Heart right ventricle (tissue), 16 donors: ENCODE data around the gene PDGFRA. TPM values are rescaled to one million over a fixed set of nuclear protein-coding genes. Genes with fewer than 3 reads are reported as not detected.

Experiments used
- ATAC-seq, 8 donors: fragments of 200-7000 bp; cut with Tn5 transposase; one replicate each; pipeline ENCODE4 v1.9.1; 2020; ENCODE audit warnings: mild to moderate bottlenecking in 8 of 8, moderate library complexity in 8 of 8, moderate number of reproducible peaks in 1 of 8
- DNase-seq, 2 donors: peaks; one replicate each; pipeline ENCODE4 v3.0.0-alpha.2; 2020
- H3K27ac ChIP-seq, 10 donors: fragments of 200-600 bp; sonication (generic) in 2 of 10; one replicate each; pipeline versions ENCODE4 v1.5.0 to v1.8.0; 2020 to 2022; ENCODE audit warnings: mild to moderate bottlenecking in 3 of 10
- H3K27me3 ChIP-seq, 7 donors: fragments of 200-600 bp; one replicate each; pipeline ENCODE4 v1.8.0; 2021 to 2022; ENCODE audit warnings: mild to moderate bottlenecking in 2 of 7
- H3K36me3 ChIP-seq, 9 donors: fragments of 200-600 bp; sonication (generic) in 1 of 9; one replicate each; pipeline versions ENCODE4 v1.5.0 to v1.8.0; 2020 to 2022; ENCODE audit warnings: mild to moderate bottlenecking in 2 of 9
- H3K4me1 ChIP-seq, 9 donors: fragments of 200-600 bp; sonication (generic) in 1 of 9; one replicate each; pipeline versions ENCODE4 v1.5.0 to v1.8.0; 2020 to 2022; ENCODE audit warnings: mild to moderate bottlenecking in 4 of 9
- H3K4me3 ChIP-seq, 10 donors: fragments of 200-600 bp; sonication (generic) in 2 of 10; one replicate each; pipeline versions ENCODE4 v1.5.0 to v1.8.0; 2020 to 2022; ENCODE audit warnings: mild to moderate bottlenecking in 7 of 10, moderate library complexity in 2 of 10
- H3K9me3 ChIP-seq, 11 donors: fragments of 200-600 bp in 10 of 11; sonication (generic) in 2 of 11; one replicate each; pipeline versions ENCODE4 v1.5.0 to v1.8.0; 2013 to 2022; ENCODE audit warnings: mild to moderate bottlenecking in 2 of 11, control low read depth in 1 of 11, moderate library complexity in 1 of 11
- CTCF ChIP-seq, 9 donors: fragments of 200-600 bp; sonication (generic) in 2 of 9; IDR thresholded peaks; one replicate each; pipeline versions ENCODE4 v1.5.0 to v1.8.0; 2021 to 2022; ENCODE audit warnings: antibody characterized with exemption in 9 of 9, mild to moderate bottlenecking in 5 of 9, moderate library complexity in 1 of 9
- WGBS, 2 donors: extraction: QIAGEN DNeasy Blood & Tissue Kit; methylation state at CpG; one replicate each; pipeline ENCODE4 v1.1.7; 2013; ENCODE audit warnings: inconsistent platforms in 1 of 2; 5-methylcytosine and 5-hydroxymethylcytosine counted together
- intact Hi-C, 10 donors: fragments of 100-400 bp; cut with DNase I; formaldehyde crosslinking; loops; one replicate each; pipeline versions ENCODE4 v1.11.1 to v1.14.2; 2022
- polyA plus RNA-seq, 2 donors: library from polyadenylated mRNA; stranded (reverse); fragments of 200-250 nt; gene quantifications; one replicate each; pipeline ENCODE4 v1.2.3, GENCODE V29; 2013
- total RNA-seq, 10 donors: library from RNA; stranded (reverse); fragmentation: NEBNext Ultra II Directional in 3 of 10; extraction: Animal tissue kit (Norgen Biotek cat#: 25700) in 3 of 10; gene quantifications; one replicate each; pipeline versions ENCODE4 v1.2.1 to v1.2.4, GENCODE V29; 2021 to 2023
- donor health status: Arrhythmogenic right ventricular cardiomyopathy.
- donor health status: ischemic (EF 13 %, LVEDD 7.1; RV severe dilation, severe dysfunction).
- donor health status: healthy with polysubstance abuse.
- donor health status: DM: no; HTN: yes; CAD: no.
- donor health status: DM: no; HTN: no; CAD: no.
- donor health status: ischemic (EF 25% LVEDD 6.9; RV normal size, moderate dysfunction).
- donor health status: ischemic (EF 25% LVEDD 5.7; RV mildly dilated, moderate dysfunction).
- donor health status: healthy.
- donor health status: DM: yes; HTN: yes; CAD: no.
- donor health status: Ischemic cardiomyopathy.
- donor health status: ischemic (EF 35%, LVEDD 5.7; RV mildly dilated, moderate dysfunction).
- donor health status: nonischemic (EF 11% LVEDD 7.7; RV severe dilation, severe dysfunction).
- donor health status: DM: yes; HTN: yes; CAD: no.
- donor health status: PGD.
- donor health status: ischemic (EF 29% LVEDD 5.4; RV normal size, mild dysfunction).
- donor health status: nonischemic (EF 23%, LVEDD 6.1; RV moderate dilation, normal function).

The PDGFRA gene
- total and polyA plus RNA-seq, 12 donors, result 6.5 to 57.5 (median 11.6) TPM

GRCh38 chr4:54277691-54278090 lies 48.6 kb downstream of the PDGFRA start:
- peak overlapping the region in 1 of 10 donors; percentile 2 for H3K4me3 ChIP-seq

GRCh38 chr4:54278216-54278615 lies 49.1 kb downstream of the PDGFRA start:
- Histone ChIP-seq H3K4me3 (no peak overlapping the region), H3K27ac (peak overlapping the region in 1 of 10 donors; percentile 31), H3K9me3 (peaks cover 0 to 8% (median 1%) of the 10 kb centered on the region in 11 donors), H3K36me3 (peaks cover 0 to 43% (median 0%) of the 10 kb centered on the region in 9 donors), H3K4me1 (peaks cover 6 to 61% (median 40%) of the 10 kb centered on the region in 9 donors), H3K27me3 (no peaks in the 10 kb centered on the region)
- 89% methylated on average over 2 of the region's 2 CpGs for WGBS, 2 donors
- ATAC-seq (no peak), DNase-seq (no peak)
- TF ChIP-seq CTCF (IDR thresholded peaks at IDR 0.05), result no peak
- intact Hi-C loops, result no loop called here

More at GRCh38 chr4:54277691-54278090, 48.6 kb downstream of the PDGFRA start:
- no peaks in the 10 kb centered on the region for H3K27me3 ChIP-seq
- H3K4me1 ChIP-seq, result peaks cover 6 to 61% (median 40%) of the 10 kb centered on the region in 9 donors
- intact Hi-C loops, result no loop called here
- peaks cover 0 to 4% (median 0%) of the 10 kb centered on the region in 11 donors for H3K9me3 ChIP-seq
- H3K36me3 ChIP-seq, result peaks cover 0 to 41% (median 0%) of the 10 kb centered on the region in 9 donors
- WGBS, 2 donors, result 27 to 30% methylated on average over 1 of the region's 1 CpG
- H3K27ac ChIP-seq, result peak overlapping the region in 2 of 10 donors; percentile 19 to 31
- no peak for TF ChIP-seq CTCF (IDR thresholded peaks at IDR 0.05)
- ATAC-seq, result no peak
- no peak for DNase-seq

- peak overlapping the region; percentile 54 to 85 (median 78) for H3K27ac ChIP-seq
- ATAC-seq (peak; percentile 92 to 98 (median 96)), DNase-seq (peak; percentile 75 to 87)
- no peaks in the 10 kb centered on the region for H3K27me3 ChIP-seq
- no peak overlapping the region for H3K4me3 ChIP-seq
- peaks cover 6 to 53% (median 37%) of the 10 kb centered on the region in 9 donors for H3K4me1 ChIP-seq
- H3K9me3 ChIP-seq, result peaks cover 0 to 18% (median 10%) of the 10 kb centered on the region in 11 donors
- no peak for TF ChIP-seq CTCF (IDR thresholded peaks at IDR 0.05)
- H3K36me3 ChIP-seq, result peaks cover 0 to 44% (median 0%) of the 10 kb centered on the region in 9 donors
- intact Hi-C loops, result no loop called here
- WGBS, 2 donors, result 1 to 8% methylated on average over 6 of the region's 6 CpGs
These were observed 52.1 kb downstream of the PDGFRA start for GRCh38 chr4:54281054-54281766.

- no peak overlapping the region for H3K27ac ChIP-seq
- DNase-seq (no peak), ATAC-seq (no peak)
- WGBS, 2 donors, result 95 to 96% methylated on average over 4 of the region's 4 CpGs
- no peak overlapping the region for H3K4me3 ChIP-seq
- intact Hi-C loops, result no loop called here
- peaks cover 6 to 36% (median 23%) of the 10 kb centered on the region in 9 donors for H3K4me1 ChIP-seq
- TF ChIP-seq CTCF (IDR thresholded peaks at IDR 0.05), result no peak
- H3K9me3 ChIP-seq, result peaks cover 0 to 18% (median 10%) of the 10 kb centered on the region in 11 donors
- no peaks in the 10 kb centered on the region for H3K27me3 ChIP-seq
- peaks cover 0 to 60% (median 0%) of the 10 kb centered on the region in 9 donors for H3K36me3 ChIP-seq
These were observed 53.7 kb downstream of the PDGFRA start for GRCh38 chr4:54282837-54283236.
